GM12872 (cell line): Measurements from ENCODE around the gene TPP1.

ENCODE experiments used
- CTCF ChIP-seq: IDR thresholded peaks from 3 replicates; pipeline ENCODE4 v1.5.1; 2011; ENCODE audit warnings: low read depth, mild to moderate bottlenecking, low read length, moderate library complexity; ENCODE audit not compliant: insufficient read depth

Gene TPP1

GRCh38 chr11:6587360-6587953 lies 31.8 kb downstream of the TPP1 start:
- no peak for TF ChIP-seq CTCF

DNA sequence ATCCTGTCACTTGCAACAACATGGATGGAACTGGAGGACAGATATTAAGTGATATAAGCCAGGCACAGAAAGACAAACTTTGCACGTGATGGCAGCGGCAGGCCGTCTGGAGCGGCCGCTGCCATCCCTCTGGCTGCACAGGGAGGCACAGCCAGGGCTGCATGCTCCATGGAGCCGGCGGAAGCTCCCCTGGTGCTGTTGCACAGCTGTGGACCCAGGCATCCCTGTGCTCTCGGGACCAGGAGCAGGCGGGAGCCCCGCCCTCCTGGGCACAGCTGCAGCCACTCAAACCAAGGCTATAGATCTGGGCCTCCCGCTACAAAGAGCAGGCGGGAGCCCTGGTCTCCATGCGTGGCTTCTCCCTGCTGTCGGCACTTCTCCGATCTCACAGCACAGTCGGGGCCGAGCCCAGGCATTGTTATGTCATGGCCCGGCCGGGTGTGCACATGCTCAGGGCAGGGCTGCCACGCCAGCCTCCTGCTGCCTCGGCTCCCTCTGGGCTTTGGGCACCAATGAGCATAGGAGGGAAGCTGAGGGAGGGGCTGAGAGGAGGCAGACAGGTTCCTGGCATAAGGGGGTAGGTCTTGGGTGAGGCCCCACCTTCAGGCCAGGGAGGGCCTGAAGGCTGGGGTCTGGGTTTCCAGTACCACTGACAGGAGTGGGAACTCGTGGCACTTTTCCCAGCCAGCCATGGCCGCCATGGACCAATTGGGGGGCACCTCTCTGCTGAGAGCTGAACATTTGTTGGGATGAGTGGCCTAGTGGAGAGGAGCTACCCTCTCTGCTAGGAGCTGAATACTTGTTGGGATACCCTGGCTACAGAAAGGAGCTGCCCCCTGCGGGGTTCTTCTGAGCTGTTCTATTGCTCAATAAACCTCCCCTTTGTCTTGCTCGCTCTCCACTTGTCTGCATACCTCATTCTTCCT lies 32.5 kb downstream of the TPP1 start:
- TF ChIP-seq CTCF, result no peak

GRCh38 chr11:6584528-6584927 lies 34.7 kb downstream of the TPP1 start:
- TF ChIP-seq CTCF, result no peak

DNA sequence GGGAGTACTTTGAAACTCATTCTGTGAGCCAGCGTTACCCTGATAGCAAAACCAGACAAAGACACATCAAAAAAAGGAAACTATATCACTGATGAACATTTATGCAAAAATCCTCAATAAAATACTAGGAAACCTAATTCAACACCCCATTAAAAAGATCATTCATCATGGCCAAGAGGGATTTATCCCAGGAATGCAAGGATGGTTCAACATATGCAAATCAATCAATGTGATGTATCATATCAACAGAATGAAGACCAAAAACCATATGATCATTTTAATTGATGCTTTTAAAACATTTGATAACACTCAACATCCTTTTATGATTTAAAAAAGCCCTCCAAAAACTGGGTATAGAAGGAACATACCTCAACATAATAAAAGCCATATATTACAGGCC lies 35.6 kb downstream of the TPP1 start:
- no peak for TF ChIP-seq CTCF

- TF ChIP-seq CTCF, result no peak
These were observed 39.5 kb downstream of the TPP1 start for GRCh38 chr11:6579681-6580080.

DNA sequence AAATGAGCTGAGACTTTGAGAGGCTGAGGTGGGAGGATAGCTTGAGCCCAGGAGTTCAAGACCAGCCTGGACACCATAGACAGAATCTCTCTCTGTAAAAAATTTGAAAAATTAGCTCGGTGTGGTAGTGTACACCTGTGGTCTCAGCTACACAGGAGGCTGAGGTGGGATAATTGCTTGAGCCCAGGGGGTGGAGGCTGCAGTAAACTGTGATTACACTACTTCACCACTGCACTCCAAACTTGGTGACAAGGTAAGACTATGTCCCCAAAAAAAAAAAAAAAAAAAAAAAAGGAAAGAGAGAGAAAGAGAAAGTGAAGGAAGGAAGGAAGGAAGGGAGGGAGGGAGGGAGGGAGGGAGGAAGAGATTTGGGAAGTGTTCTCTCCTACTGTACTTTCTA lies 41.1 kb downstream of the TPP1 start:
- TF ChIP-seq CTCF, result no peak

- no peak for TF ChIP-seq CTCF
These were observed 42.5 kb downstream of the TPP1 start for GRCh38 chr11:6576471-6577373.
